ENCODE measurements around the gene GLG1. TPM values are rescaled to one million over a fixed set of nuclear protein-coding genes. Genes with fewer than 3 reads are reported as not detected.

The GLG1 gene
- total RNA-seq, 1 experiment from 2014 or later = 237 TPM

DNA sequence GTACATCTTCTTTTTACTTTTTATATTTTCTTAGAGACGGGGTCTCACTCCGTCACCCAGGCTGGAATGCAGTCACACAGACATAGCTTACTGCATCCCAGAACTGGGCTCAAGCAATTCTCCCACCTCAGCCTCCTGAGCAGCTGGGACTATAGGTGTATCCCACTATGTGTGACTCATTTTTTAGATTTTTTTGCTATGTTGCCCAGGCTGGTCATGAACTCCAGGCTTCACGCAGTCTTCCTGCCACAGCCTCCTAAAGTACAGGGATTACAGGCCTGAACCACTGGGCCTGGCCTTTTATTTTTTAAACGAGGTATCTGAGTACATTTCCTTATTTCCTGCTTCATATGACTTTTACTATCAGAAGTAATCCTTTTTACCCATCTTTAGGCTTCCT lies 48.0 kb downstream of the GLG1 start:
- Histone ChIP-seq H3K79me2 (ENCODE audit: insufficient read depth, low read length) (peaks cover 92% of the 10 kb centered on the region), H3K27me3 (ENCODE audit: insufficient read depth, low read length) (no peaks in the 10 kb centered on the region), H3K4me3 (replicated peaks in 1 of 2; ENCODE audit: low read depth in 1 of 2, low read length in 2 of 2) (no peak overlapping the region), H3K27ac (ENCODE audit: low read depth, low read length) (no peak overlapping the region), H4K20me1 (ENCODE audit: insufficient read depth) (no peaks in the 10 kb centered on the region; the same call in 1 of the 2 replicates), H2AFZ (ENCODE audit: low read depth, low read length, poor library complexity, severe bottlenecking) (no peak overlapping the region), H3K36me3 (ENCODE audit: control insufficient read depth in 1 of 2, insufficient read depth in 2 of 2, low read length in 2 of 2) (0 out of 4 replicates have a peak, but pooled peaks cover 0 to 2% of the 10 kb centered on the region in 2 experiments), H3K9ac (ENCODE audit: low read length) (no peak overlapping the region), H3K9me3 (ENCODE audit: control insufficient read depth in 1 of 2, insufficient read depth in 1 of 2, low read depth in 1 of 2, low read length in 2 of 2) (no peaks in the 10 kb centered on the region), H3K9me2 (ENCODE audit: insufficient read depth) (no peaks in the 10 kb centered on the region), H3K4me1 (ENCODE audit: control insufficient read depth in 1 of 2, insufficient read depth in 2 of 2, low read length in 2 of 2) (peaks cover 69 to 96% of the 10 kb centered on the region in 2 experiments), H3K4me2 (ENCODE audit: low read length) (no peak overlapping the region)
- RAD21 ChIA-PET (ENCODE audit: low non-redundant PET in 1 of 2, low total read pairs in 2 of 2, uncharacterized antibody in 2 of 2, unreplicated experiment in 2 of 2) = interaction anchor here in 1 of 2 experiments (0.7 kb wide), 1 partner anchor 57 kb away, joined by 3 read pairs; no protein-coding TSS in a partner anchor
- POLR2A ChIA-PET = interaction anchor here (1.4 kb wide), 1 partner anchor 15 kb away, joined by 4 read pairs; no protein-coding TSS in a partner anchor
- no peak for TF ChIP-seq POLR2A (IDR thresholded peaks at IDR 0.05; ENCODE audit: borderline replicate concordance, extremely low read depth, insufficient read depth, insufficient read length)
- no peak for TF ChIP-seq YY1 (IDR thresholded peaks at IDR 0.05; ENCODE audit: extremely low read depth, insufficient replicate concordance, low read depth, low read length)
- TF ChIP-seq EZH2phosphoT487 (IDR thresholded peaks at IDR 0.05; ENCODE audit: borderline replicate concordance) = no peak
- TF ChIP-seq EGR1 (IDR thresholded peaks at IDR 0.05; ENCODE audit: low read depth) = no peak
- no peak for TF ChIP-seq SIN3A (IDR thresholded peaks at IDR 0.05; ENCODE audit: low read depth)
- no peak for TF ChIP-seq RAD21 (IDR thresholded peaks at IDR 0.05; ENCODE audit: low read depth)
- no peak for TF ChIP-seq TCF7L2 (IDR thresholded peaks at IDR 0.05; ENCODE audit: borderline replicate concordance, extremely low read depth, insufficient read depth, insufficient read length)
- TF ChIP-seq, protein P1, sequence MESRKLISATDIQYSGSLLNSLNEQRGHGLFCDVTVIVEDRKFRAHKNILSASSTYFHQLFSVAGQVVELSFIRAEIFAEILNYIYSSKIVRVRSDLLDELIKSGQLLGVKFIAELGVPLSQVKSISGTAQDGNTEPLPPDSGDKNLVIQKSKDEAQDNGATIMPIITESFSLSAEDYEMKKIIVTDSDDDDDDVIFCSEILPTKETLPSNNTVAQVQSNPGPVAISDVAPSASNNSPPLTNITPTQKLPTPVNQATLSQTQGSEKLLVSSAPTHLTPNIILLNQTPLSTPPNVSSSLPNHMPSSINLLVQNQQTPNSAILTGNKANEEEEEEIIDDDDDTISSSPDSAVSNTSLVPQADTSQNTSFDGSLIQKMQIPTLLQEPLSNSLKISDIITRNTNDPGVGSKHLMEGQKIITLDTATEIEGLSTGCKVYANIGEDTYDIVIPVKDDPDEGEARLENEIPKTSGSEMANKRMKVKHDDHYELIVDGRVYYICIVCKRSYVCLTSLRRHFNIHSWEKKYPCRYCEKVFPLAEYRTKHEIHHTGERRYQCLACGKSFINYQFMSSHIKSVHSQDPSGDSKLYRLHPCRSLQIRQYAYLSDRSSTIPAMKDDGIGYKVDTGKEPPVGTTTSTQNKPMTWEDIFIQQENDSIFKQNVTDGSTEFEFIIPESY (IDR thresholded peaks at IDR 0.05; ENCODE audit: extremely low read depth, insufficient replicate concordance, low read length) = no peak
- TF ChIP-seq CBX3 (IDR thresholded peaks at IDR 0.05; ENCODE audit: low read depth) = no peak
- no peak for TF ChIP-seq POLR2AphosphoS5 (IDR thresholded peaks at IDR 0.05; ENCODE audit: low read depth, low read length)
- no peak for TF ChIP-seq SP1 (IDR thresholded peaks at IDR 0.05; ENCODE audit: low read depth)
- TF ChIP-seq, protein P2, sequence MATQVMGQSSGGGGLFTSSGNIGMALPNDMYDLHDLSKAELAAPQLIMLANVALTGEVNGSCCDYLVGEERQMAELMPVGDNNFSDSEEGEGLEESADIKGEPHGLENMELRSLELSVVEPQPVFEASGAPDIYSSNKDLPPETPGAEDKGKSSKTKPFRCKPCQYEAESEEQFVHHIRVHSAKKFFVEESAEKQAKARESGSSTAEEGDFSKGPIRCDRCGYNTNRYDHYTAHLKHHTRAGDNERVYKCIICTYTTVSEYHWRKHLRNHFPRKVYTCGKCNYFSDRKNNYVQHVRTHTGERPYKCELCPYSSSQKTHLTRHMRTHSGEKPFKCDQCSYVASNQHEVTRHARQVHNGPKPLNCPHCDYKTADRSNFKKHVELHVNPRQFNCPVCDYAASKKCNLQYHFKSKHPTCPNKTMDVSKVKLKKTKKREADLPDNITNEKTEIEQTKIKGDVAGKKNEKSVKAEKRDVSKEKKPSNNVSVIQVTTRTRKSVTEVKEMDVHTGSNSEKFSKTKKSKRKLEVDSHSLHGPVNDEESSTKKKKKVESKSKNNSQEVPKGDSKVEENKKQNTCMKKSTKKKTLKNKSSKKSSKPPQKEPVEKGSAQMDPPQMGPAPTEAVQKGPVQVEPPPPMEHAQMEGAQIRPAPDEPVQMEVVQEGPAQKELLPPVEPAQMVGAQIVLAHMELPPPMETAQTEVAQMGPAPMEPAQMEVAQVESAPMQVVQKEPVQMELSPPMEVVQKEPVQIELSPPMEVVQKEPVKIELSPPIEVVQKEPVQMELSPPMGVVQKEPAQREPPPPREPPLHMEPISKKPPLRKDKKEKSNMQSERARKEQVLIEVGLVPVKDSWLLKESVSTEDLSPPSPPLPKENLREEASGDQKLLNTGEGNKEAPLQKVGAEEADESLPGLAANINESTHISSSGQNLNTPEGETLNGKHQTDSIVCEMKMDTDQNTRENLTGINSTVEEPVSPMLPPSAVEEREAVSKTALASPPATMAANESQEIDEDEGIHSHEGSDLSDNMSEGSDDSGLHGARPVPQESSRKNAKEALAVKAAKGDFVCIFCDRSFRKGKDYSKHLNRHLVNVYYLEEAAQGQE (IDR thresholded peaks at IDR 0.05; ENCODE audit: low read depth) = no peak
- TF ChIP-seq ZFX (IDR thresholded peaks at IDR 0.05) = no peak
- TF ChIP-seq JUND (IDR thresholded peaks at IDR 0.05) = no peak
- TF ChIP-seq, protein P3, sequence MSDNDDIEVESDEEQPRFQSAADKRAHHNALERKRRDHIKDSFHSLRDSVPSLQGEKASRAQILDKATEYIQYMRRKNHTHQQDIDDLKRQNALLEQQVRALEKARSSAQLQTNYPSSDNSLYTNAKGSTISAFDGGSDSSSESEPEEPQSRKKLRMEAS (IDR thresholded peaks at IDR 0.05) = no peak
- TF ChIP-seq, protein P4, sequence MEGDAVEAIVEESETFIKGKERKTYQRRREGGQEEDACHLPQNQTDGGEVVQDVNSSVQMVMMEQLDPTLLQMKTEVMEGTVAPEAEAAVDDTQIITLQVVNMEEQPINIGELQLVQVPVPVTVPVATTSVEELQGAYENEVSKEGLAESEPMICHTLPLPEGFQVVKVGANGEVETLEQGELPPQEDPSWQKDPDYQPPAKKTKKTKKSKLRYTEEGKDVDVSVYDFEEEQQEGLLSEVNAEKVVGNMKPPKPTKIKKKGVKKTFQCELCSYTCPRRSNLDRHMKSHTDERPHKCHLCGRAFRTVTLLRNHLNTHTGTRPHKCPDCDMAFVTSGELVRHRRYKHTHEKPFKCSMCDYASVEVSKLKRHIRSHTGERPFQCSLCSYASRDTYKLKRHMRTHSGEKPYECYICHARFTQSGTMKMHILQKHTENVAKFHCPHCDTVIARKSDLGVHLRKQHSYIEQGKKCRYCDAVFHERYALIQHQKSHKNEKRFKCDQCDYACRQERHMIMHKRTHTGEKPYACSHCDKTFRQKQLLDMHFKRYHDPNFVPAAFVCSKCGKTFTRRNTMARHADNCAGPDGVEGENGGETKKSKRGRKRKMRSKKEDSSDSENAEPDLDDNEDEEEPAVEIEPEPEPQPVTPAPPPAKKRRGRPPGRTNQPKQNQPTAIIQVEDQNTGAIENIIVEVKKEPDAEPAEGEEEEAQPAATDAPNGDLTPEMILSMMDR (IDR thresholded peaks at IDR 0.05 in 2 of 3, conservative IDR thresholded peaks at IDR 0.05 in 1 of 3; ENCODE audit: borderline replicate concordance in 1 of 3, insufficient read depth in 1 of 3, low read depth in 2 of 3, low read length in 2 of 3) = no peak
- TF ChIP-seq FOSL1 (IDR thresholded peaks at IDR 0.05; ENCODE audit: low read depth) = no peak
- TF ChIP-seq, protein P5, sequence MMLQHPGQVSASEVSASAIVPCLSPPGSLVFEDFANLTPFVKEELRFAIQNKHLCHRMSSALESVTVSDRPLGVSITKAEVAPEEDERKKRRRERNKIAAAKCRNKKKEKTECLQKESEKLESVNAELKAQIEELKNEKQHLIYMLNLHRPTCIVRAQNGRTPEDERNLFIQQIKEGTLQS (IDR thresholded peaks at IDR 0.05) = no peak
- no peak for TF ChIP-seq ZNF274 (IDR thresholded peaks at IDR 0.05; ENCODE audit: low read depth, low read length)
- TF ChIP-seq SRF (IDR thresholded peaks at IDR 0.05; ENCODE audit: low read depth) = no peak
- CTCF ChIA-PET = no interaction called here
- ATAC-seq (no peak), DNase-seq (ENCODE audit: low read depth, low spot score) (no peak)
- BruUV-seq (replicated peaks) = no TSS peak
- intact Hi-C loops (cut with micrococcal nuclease) = no loop called here
